Muscle of back (tissue), 11 donors: ENCODE results near the gene RGS7. TPM values are rescaled to one million over a fixed set of nuclear protein-coding genes. Genes with fewer than 3 reads are reported as not detected.
"Not testable (repeated sequence)": the region's sequence is repeated elsewhere in the genome, so short reads cannot be mapped to it uniquely, and the experiment has no call there.

Source experiments
- DNase-seq, 3 donors: peaks; one replicate each; pipeline versions ENCODE4 v3.0.0 to v3.0.0-alpha.2; 2013
- polyA plus RNA-seq, 10 donors: library from polyadenylated mRNA; unstranded; fragments of 120-200 nt; gene quantifications; one replicate each; pipeline ENCODE4 v1.2.1, GENCODE V29; 2013; ENCODE audit not compliant: insufficient read length in 10 of 10

The RGS7 gene
- polyA plus RNA-seq, 10 donors: 0.05 to 0.20 TPM; not detected in 8

DNA sequence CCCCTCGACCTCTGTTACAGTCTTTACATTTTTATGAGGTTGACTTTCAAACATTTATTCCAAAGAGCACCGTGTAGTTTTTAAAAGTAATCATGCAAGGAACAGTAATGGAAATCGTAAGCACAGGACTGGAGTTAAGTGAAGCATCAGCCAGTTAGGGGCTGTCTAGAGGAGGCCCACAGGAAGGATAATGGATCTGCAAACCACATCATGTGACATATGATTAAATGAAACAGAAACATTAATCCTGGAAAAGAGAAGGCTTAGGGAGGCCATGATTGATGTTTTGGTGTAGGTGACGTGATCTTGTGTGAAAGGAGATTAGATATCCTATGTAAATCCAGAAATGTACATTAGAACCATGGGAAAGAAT is 25.0 kb downstream of the RGS7 start:
- no peak for DNase-seq

DNA sequence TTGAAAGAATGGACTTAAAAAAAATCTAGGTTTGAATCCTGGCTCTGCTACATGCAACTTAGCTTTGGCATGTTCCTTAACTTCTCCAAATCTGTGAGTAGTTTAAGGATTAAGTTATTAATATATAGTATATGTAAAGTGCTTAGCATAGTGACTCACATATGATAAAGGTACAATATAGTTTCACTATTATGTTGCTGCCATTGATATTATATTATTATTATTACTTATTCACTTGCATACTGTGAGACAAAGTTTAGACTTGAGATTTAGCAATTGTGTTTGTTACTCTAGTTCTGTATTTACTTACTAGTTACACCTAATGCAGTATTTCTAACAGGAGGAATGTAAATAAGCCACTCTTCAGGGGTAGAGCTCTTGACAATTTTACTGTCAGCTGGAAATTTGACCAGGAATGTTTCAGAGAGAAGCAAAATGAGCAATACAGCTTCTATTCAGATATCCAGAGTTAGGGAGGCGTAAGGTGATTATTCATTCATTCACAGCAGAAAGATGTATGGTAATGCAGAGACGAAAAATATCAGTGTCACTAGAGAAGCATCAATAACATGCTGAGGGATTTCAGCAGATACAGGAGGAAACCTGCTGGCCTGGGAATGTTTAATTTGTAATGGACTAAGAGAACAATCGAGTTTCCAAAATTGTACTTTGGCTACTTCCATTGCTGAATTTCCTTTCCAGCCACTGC is 25.5 kb downstream of the RGS7 start:
- DNase-seq: no peak

DNA sequence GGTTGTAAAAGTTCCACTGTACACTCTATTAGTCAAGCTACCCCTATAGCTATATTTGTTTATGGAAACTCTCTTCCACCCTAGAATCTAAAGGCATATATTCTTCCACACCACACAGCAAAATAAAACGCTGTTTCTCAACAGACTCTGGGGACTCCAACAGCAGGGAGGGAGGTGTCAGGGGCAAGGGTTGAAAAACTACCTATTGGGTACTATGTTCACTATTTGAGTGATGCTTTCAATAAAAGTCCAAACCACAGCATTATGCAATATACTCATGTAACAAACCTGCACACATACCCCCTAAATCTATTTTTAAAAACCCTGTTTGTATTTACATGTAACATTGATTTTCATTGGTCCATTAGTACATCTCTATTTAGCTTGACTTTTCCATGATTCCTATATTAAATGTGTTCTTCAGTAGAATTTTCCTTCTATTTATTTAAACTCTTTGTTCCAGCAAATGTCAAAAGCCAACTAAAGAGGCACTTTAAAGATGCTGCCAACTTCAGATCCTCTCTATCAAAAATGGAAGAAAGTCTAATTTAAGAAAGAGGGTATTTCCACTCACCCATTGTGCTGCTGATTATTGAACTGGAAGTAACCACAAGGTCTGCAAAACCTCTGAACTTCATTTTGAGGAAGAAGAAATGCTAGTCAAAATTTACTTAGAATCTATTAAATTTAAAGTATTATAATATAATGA is 26.2 kb downstream of the RGS7 start:
- no peak for DNase-seq

DNA sequence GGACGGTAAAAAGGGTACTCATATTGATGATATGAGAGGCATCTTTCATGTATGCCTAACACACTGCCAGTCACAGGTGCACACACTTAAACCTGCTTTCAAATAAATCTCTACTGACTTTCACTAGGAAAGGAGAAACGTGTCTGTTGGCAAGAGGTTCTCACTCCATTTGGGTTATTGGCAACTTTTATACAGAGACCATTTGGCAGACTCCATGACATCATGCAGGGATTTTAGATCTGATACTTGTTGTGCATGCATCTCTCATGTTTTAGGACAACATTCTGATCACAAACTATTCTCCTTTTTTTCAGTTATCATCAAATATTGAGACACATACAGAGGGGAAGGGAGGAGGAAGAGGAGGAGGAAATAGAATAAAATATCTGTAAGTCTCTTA is 31.5 kb downstream of the RGS7 start:
- no peak for DNase-seq

DNA sequence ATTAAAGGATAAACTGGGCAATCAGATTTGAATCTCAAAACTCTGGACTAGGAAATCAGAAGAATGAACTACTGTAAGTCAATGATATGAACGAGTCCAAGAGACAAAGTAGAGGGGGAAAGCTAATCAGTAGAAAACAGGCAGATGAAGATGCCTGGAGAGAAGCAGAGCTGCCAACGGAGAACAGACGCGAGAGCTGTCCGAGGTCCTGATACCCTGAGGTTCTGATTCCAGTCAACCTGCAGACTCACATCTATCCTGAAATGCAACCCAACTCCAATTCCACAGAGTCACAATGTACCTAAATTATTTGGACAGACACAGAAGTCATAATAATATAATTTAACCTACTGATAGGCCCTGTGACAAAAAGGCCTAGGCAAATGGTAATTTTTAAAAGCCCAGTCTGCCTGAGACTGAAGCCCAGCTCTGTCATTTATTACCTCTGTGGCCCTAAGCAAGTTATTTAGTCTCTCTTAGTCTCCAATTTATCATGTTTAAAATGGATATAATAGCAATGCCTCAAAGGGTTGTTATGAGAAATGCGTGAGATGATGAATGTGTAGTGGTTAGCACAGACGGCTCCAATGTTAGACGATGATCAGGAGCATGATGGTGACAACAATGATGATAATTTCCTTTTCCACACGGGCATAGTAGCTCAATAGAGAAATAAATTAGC is 33.4 kb downstream of the RGS7 start:
- DNase-seq: peak; percentile 2 to 57 (median 35)

DNA sequence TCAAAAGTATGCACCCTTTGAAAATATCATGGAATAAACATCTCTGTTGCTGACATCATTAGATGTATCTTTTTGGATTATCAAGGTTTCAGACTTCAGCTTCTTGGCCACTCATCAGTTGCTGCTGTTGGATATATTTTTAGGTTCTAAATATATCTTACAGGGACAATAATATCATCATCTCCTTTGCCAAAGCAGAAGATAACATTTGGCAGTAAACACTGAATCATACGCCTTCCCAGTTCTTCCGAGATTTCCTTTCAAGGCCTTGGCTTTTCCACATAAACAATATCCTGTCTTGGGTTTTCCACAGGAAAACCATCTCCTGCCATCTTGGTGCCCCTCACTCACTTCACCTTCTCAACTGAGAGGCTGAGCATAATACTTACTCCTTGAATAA is 39.3 kb downstream of the RGS7 start:
- no peak for DNase-seq

DNA sequence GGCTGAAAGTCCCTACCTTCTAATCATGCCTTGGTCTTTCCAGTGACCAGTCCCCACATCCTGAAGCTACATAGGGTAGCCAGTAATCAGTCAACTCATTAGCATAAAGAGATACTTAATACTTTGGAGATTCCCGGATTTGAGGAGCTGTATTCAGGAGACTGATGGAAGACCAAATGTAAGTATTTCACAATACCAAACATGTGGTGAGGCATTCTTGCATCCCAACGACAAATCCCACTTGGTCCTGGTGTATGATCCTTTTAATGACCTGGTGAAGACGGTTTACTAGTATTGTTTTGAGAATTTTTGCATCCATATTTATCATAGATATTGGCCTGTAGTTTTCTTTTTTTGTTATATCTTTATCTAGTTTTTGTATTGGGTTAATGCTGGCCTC is 40.6 kb downstream of the RGS7 start:
- no peak for DNase-seq

DNA sequence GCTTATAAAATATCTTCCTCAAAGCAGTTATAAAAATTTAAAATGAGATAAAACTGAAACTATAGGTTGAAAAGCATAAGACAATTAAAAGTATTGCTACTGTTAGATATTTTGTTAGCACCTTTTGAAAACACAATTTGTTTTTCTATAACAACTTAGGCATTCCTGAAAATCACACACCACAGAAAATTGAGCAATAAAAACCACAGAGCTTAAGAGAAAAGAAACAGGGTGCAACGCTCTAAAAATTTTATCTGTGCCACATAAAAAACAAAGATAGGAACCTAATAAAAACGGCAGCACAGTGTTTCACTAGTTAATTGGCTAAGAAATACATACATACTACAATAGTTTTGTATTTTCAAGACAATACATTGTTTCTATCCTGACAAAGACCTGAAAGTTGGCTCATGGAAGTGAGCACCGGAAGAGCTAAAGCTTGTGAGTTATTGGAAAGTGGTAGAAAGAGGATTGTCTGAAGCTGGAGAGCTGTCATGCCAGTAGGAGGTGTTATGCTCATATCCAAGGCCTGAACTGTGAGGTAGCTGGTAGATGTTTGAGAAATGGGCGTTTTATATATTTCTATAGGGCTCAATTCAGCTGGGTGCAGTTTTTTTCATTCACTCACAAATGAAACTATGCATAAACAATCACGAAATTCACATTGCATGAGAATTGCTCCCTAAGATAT is 45.8 kb downstream of the RGS7 start:
- no peak for DNase-seq

DNA sequence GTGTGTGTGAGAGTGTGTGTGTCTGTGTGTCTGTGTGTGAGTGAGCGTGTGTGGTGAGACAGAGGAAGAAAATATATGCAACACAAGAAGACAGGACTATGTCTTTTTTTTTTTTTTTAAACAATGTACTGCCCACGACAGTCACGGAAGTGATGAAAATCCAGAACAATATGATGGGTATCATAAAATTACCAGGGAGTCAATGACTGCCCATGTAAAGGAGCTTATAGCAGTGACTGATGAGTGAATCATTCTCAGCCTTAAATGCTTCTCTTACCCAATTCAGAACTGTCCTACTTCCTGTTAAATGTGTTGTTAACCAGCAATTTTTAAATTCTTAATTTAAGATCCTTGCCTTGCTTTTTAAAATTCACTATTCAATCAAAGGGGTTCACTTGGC is 46.6 kb downstream of the RGS7 start:
- no peak for DNase-seq

DNA sequence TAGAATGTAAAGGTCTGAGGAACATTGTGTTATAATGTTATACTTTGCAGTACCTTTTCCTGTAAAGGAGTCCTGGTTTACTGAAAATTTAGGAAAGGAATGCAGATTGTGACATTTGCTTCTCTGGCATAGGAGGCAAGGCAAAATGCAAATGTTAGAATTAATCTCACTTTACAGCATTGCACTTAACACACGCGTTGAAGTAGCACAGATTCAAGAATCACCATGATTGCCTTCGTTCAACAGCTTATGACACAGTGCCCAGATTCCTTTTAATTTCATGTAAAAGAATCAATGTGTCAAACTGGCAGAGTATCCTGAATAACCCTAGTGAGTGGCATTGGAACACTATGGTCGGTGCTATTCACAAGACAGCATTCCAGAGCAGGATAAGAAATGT is 47.4 kb downstream of the RGS7 start:
- no peak for DNase-seq

DNA sequence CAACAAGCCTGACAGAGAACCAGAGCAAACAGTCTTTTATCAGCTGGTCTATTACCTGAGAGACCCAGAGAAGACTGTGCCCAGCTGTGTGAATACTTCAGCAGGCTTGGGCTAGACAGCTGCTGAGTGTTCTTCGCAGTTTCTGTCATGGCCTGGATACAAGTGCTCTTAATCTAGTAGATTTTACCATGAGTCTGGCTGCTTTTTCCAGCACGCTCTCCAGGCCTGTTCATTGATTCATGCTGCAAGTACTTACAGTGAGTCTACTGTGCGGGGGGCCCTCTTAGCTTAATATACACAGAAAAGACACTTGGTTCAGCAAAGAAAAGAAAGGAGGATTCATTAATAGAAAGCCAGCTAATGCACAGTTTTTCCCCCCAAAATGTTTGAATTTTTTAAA is 48.5 kb downstream of the RGS7 start:
- no peak for DNase-seq

DNA sequence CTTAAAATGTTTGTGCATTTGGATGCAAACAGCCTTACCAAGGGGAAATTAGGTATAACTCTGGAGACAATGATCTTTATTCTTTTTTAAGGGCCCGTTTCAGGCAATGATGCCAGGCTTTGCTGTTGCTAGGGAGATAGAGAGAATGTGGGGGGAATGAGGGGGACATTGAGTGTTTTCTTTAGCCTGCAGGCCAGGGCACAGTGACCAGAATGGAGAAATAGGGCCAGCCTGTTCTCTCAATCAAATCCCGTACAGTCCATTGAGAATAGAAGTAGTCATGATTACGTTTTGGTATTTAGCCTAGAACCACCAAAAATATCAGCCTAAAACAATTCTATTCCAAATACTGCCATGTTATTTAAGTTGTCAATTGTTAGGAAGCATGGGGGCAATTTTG is 49.0 kb downstream of the RGS7 start:
- no peak for DNase-seq

DNA sequence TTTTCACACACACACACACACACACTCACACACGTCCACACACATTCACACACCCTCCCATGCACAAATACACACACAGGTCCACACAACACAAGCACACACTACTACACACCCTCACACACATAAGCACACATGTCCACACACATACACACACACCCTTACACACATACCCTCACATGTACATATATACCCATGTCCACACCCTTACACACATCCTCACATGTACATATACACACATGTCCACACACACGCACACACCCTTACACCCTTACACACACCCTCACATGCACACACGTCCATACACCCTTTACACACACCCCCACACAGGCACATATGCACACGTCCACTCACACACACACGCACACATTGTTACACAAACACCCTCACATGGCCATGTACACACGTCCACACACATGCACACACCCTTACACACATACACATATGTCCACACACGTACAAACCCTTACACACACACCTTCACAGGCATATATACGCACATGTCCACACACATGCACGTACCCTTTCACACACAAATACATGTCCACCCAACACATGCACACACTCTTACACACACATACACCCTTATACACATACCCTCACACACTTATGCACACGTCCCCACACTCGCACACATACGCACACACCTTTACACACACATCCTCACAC is 50.7 kb downstream of the RGS7 start:
- DNase-seq: no peak

DNA sequence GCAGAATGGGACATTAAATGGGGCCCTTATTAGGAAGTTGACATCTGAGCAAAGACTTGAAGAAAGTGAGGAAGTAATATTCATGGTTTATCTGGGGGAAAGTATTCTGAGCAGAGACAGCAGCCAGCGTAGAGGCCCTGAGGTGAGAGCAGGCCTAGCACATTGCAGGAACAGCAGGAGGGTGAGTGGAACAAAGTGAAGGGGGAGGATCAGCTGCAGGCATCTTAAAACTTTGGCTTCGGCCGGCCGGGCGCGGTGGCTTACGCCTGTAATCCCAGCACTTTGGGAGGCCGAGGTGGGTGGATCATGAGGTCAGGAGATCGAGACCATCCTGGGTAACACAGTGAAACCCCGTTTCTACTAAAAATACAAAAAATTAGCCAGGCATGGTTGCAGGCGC is 55.0 kb downstream of the RGS7 start:
- DNase-seq: not testable (repeated sequence)

DNA sequence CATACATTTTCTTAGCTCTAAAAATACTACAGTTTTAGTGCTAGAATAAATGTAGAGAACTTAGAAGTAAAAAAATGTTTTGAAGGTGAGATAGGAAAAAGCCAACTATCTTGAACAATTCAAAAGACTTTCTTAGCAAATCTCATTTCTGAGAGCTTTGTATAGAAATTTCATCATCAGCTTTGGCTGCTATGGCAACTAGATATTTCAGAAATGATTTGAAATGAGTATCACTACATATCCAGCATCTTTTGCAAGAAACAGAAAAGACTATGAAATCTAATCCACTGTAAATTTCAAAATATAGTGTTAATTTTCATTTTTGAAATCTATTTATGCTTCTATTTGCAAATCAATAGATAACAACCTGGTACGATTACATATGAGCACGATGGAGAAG is 57.7 kb downstream of the RGS7 start:
- no peak for DNase-seq

DNA sequence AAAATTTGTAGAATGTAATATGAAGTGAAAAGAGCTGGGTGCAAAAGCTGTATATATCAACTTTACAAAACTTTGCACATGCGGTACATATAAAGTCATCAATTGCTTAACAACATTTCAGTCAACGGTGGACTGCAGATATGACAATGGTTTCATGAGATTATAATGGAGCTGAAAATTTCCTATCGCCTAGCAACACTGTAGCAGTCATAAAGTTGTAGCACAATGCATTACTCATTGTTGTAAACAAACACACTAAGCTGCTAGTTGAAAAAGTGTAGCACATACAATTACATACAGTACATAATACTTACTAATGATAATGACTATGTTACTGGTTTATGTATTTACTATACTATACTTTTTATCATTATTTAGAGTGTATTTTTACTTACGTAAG is 64.0 kb downstream of the RGS7 start:
- DNase-seq: no peak

DNA sequence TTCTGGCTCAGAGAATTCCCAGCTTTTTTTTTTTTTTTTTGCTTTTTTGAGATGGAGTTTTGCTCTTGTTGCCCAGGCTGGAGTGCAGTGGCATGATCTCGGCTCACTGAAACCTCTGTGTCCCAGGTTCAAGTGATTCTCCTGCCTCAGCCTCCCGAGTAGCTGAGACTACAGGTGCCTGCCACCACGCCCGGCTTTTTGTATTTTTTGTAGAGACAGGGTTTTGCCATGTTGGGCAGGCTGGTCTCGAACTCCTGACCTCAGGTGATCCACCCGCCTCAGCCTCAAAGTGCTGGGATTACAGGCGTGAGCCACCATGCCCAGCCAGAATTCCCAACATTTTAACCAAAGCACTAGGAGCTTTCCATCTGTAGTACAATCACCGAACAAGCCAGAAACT is 65.5 kb downstream of the RGS7 start:
- DNase-seq: not testable (repeated sequence)

DNA sequence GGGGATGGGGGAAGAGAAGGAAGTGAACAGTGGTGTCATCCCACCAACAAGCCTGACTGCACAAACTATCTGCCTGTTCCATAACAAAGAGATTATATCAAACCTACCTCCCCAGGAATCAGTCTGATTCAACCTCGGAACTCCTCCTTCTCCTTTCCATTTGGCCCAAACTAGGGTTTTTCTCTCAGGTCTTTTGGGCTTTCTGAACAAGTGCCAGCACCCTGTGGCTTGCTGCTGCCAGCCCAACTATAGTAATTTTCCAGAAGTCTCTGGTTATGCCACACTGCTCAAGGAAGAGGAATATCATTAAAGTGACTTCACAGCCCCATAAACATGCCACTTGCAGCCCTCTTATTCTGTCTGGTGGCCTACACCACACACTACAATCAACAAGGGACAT is 70.5 kb downstream of the RGS7 start:
- no peak for DNase-seq

DNA sequence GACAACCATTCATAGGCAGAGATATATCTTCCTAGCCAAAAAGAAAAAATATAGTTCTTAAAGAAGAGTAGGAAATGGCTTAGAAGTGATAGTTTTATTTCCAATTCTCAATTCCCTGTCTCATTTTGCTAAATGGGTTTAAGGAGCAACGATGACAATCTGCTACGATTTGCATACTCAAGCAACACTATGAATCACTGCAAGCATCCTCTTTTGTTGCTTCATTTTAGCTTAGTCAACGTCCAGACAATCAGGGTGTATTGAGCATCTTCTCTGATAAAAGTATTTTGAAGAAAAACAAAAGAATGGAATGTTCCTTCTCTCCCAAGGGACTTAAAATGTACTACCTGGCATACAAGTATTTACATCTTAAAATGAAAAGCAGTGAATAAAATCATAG is 80.6 kb downstream of the RGS7 start:
- no peak for DNase-seq

DNA sequence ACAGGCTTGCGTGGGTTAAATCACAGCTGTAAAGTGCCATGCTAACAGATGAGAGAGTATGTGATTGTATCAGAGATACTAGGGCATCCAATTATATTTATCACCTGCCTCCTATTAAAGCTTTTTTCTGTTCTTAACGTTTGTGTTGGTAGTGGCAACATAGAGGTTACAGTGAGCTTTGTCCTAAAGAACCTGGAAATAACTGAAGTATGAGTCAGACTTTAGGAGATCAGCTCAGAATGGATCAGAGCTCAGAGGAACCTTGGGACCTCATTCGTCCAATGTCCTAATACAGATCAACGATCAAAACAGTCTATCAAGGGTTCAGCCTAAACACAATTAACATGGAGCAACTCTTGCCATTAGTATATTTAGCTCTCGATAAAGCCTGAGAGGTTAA is 81.0 kb downstream of the RGS7 start:
- no peak for DNase-seq

DNA sequence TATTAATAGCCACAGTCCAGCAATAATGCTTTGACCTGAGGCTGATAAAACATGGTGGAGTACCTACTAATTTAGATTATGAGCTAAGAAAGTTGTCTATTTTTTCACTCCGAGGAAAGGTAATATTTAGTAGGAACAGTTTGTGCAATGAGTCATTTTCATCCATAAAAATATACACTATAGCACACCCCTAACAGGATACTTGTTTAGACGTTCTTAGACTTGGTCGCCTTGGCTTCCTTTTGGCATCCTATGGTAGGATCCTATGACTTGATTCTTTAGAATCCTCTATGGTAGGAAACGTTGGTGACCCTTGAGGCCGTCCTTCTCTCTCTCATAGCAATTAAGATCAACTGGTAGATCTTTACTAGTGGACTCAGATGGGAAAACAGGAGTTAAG is 81.8 kb downstream of the RGS7 start:
- DNase-seq: no peak

DNA sequence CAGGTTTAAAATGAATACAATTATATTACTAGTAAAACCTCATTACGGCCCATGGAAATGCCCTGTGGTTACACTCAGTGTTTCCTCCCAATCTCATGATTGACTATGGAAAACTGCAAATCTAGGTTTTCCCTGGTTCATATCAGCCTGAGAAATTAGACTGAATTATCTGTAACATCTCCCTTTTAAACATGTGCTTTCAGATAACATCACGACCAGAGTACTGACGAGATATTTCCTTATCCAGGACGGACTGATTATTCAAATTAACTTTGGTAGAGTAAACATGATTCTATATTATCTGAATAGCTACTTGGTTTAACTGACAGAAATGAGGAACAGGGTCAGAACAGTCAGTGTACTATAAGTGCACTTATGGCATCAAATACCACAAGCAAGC is 82.3 kb downstream of the RGS7 start:
- no peak for DNase-seq
